ENCODE data around the gene GRK2. TPM values are rescaled to one million over a fixed set of nuclear protein-coding genes. Genes with fewer than 3 reads are reported as not detected.
"Not testable (repeated sequence)": the region's sequence is repeated elsewhere in the genome, so short reads cannot be mapped to it uniquely, and the experiment has no call there.

Gene GRK2
- 10 to 100 TPM; 62.4 to 74.2 TPM for polyA plus RNA-seq

DNA sequence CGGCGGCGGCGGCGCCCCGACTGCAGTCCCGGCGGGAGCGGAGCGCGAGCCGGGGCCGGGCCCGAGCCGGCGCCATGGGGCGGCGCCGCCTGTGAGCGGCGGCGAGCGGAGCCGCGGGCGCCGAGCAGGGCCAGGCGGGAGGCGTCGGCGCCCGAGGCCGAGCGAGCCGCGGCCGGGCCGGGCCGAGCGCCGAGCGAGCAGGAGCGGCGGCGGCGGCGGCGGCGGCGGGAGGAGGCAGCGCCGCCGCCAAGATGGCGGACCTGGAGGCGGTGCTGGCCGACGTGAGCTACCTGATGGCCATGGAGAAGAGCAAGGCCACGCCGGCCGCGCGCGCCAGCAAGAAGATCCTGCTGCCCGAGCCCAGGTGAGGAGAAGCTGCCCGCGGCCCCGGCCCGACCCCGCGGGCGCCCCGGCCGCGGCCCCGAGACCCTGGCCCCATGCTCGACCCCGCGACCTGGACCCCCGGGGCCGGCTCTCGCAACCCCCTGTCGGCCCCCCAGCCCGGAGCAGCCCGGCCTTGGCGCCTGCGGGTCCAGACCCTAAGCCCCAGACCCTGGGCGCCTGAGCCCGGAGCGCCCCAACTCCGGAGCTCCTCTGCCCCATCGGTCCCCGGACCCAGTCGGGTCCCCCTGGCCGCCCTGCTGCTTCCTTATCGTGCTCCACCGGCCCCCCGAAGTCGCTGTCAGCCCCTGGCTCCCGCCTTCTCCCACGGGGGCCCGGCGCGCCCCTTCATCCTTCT lies at the start of gene GRK2:
GRK2 (plus strand) TSS at position 25 of the 739 bp plus-strand sequence; CDS start at position 252, 227 bp downstream.
- Histone ChIP-seq H3K27ac (ENCODE audit: low read depth in 2 of 2, low read length in 1 of 2) (peak within 1 kb of the TSS; percentile 88 to 91), H3K9me3 (ENCODE audit: control insufficient read depth in 2 of 2, insufficient read depth in 1 of 2, low read depth in 1 of 2, low read length in 1 of 2) (no peaks in the 10 kb centered on the region), H3K4me3 (ENCODE audit: low read depth in 1 of 2, low read length in 2 of 2) (peak within 1 kb of the TSS; percentile 61 to 90), H3K36me3 (ENCODE audit: control insufficient read depth in 2 of 2, insufficient read depth in 2 of 2, low read length in 1 of 2) (peaks cover 0 to 21% of the 10 kb centered on the region in 2 donors), H3K27me3 (ENCODE audit: control insufficient read depth in 1 of 2, insufficient read depth in 2 of 2, low read length in 2 of 2) (no peaks in the 10 kb centered on the region), H3K4me1 (ENCODE audit: control insufficient read depth in 2 of 2, insufficient read depth in 2 of 2, low read length in 1 of 2) (peaks cover 23 to 57% of the 10 kb centered on the region in 2 donors)
- WGBS, 2 donors, result 0 to 1% methylated on average over 36 to 103 of the region's 103 CpGs

DNA sequence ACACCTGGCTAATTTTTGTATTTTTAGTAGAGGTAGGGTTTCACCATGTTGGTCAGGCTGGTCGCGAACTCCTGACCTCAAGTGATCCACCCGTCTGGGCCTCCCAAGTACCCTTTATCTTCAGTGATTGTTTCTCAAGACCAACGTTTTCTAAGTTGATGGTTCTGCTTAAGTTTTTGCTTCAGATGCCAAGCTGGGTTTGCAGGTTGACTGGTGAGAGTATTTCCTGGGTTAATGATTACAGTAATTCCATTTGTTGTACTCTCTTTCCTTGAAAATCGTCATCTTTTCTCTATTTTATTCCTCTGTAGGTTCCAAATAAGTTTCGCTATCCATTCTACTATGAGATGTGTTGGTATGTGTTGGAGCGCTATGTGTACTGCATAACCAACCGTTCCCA lies 38.5 kb upstream of the GRK2 start:
- no peaks in the 10 kb centered on the region for H3K4me1 ChIP-seq (ENCODE audit: control insufficient read depth in 2 of 2, insufficient read depth in 2 of 2, low read length in 1 of 2)
- peaks cover 13 to 20% of the 10 kb centered on the region in 2 donors for H3K36me3 ChIP-seq (ENCODE audit: control insufficient read depth in 2 of 2, insufficient read depth in 2 of 2, low read length in 1 of 2)
- 85 to 90% methylated on average over 8 of the region's 8 CpGs for WGBS, 2 donors
- no peak overlapping the region for H3K27ac ChIP-seq (ENCODE audit: low read depth in 2 of 2, low read length in 1 of 2)
- H3K4me3 ChIP-seq (ENCODE audit: low read depth in 1 of 2, low read length in 2 of 2), result no peak overlapping the region
- H3K9me3 ChIP-seq (ENCODE audit: control insufficient read depth in 2 of 2, insufficient read depth in 1 of 2, low read depth in 1 of 2, low read length in 1 of 2), result no peaks in the 10 kb centered on the region
- no peaks in the 10 kb centered on the region for H3K27me3 ChIP-seq (ENCODE audit: control insufficient read depth in 1 of 2, insufficient read depth in 2 of 2, low read length in 2 of 2)

DNA sequence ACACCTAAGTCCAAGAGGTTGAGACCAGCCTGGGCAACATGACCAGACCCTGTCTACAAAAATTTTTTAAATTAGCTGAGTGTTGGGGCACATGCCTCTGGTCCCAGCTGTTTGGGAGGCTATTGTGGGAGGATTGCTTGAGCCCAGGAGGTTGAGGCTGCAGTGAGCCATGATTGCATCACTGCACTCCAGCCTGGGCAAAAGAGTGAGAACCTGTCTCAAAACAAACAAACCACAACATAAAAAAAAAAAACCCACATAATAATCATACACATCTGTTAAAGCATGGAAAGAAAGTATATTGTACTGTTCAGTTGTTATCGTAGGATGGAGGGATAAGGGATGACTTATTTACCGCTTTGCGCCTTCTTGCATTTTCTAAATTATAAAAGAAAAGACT lies 35.9 kb upstream of the GRK2 start:
- no peaks in the 10 kb centered on the region for H3K4me1 ChIP-seq (ENCODE audit: control insufficient read depth in 2 of 2, insufficient read depth in 2 of 2, low read length in 1 of 2)
- peaks cover 13 to 21% of the 10 kb centered on the region in 2 donors for H3K36me3 ChIP-seq (ENCODE audit: control insufficient read depth in 2 of 2, insufficient read depth in 2 of 2, low read length in 1 of 2)
- H3K27me3 ChIP-seq (ENCODE audit: control insufficient read depth in 1 of 2, insufficient read depth in 2 of 2, low read length in 2 of 2), result no peaks in the 10 kb centered on the region
- no peak overlapping the region for H3K4me3 ChIP-seq (ENCODE audit: low read depth in 1 of 2, low read length in 2 of 2)
- H3K27ac ChIP-seq (ENCODE audit: low read depth in 2 of 2, low read length in 1 of 2), result no peak overlapping the region
- no peaks in the 10 kb centered on the region for H3K9me3 ChIP-seq (ENCODE audit: control insufficient read depth in 2 of 2, insufficient read depth in 1 of 2, low read depth in 1 of 2, low read length in 1 of 2)
- WGBS, 2 donors, result 90 to 96% methylated on average over 3 of the region's 3 CpGs

DNA sequence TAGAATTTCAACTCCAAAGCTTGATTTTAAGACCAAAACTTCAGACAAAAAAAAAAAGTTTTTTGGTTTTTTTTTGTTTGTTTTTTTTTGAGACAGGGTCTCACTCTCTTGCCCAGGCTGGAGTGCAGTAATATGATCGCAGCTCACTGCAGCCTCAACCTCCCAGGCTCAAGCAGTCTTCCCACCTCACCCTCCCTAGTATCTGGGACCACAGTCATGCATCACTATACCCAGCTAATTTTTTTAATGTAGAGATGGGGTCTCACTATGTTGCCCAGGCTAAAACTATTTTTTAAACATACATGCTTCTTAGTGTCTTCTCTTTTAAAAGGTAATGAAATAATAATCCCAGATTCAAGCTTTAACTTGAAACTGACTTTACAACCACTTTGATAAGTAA lies 35.4 kb upstream of the GRK2 start:
- Histone ChIP-seq H3K27me3 (ENCODE audit: control insufficient read depth in 1 of 2, insufficient read depth in 2 of 2, low read length in 2 of 2) (no peaks in the 10 kb centered on the region), H3K27ac (ENCODE audit: low read depth in 2 of 2, low read length in 1 of 2) (no peak overlapping the region), H3K9me3 (ENCODE audit: control insufficient read depth in 2 of 2, insufficient read depth in 1 of 2, low read depth in 1 of 2, low read length in 1 of 2) (no peaks in the 10 kb centered on the region), H3K36me3 (ENCODE audit: control insufficient read depth in 2 of 2, insufficient read depth in 2 of 2, low read length in 1 of 2) (peaks cover 13 to 19% of the 10 kb centered on the region in 2 donors), H3K4me3 (ENCODE audit: low read depth in 1 of 2, low read length in 2 of 2) (no peak overlapping the region), H3K4me1 (ENCODE audit: control insufficient read depth in 2 of 2, insufficient read depth in 2 of 2, low read length in 1 of 2) (no peaks in the 10 kb centered on the region)
- WGBS, 2 donors, result 91 to 95% methylated on average over 1 of the region's 1 CpG

DNA sequence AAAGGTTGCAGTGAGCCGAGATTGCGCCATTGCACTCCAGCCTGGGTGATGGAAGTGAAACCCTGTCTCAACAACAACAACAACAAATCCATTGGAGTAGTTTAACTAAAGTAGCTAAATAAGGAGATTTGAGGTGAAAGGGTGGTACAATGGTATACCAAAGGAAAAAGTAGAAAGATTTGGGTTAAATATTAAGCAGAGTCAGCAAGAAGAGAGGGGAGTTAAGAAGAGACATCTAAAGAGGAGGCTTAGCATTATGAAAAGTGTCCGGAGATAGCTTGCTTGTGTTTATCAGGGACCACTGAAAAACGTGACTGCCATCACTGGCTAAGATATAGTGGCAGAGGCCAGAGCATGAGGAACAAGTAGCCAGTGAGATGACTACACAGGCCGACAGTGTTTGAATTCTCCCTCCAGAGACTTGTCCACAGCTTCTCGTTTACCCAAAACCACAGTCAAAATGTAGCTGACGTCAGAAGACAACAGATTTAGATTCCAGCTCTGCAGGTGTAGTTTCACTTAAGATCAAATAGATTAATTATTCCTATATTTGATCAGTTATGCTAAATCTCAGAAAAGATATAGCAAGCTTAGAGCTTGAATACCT lies 32.6 kb upstream of the GRK2 start:
- 72 to 80% methylated on average over 7 of the region's 7 CpGs for WGBS, 2 donors
- Histone ChIP-seq H3K36me3 (ENCODE audit: control insufficient read depth in 2 of 2, insufficient read depth in 2 of 2, low read length in 1 of 2) (peaks cover 8 to 13% of the 10 kb centered on the region in 2 donors), H3K9me3 (ENCODE audit: control insufficient read depth in 2 of 2, insufficient read depth in 1 of 2, low read depth in 1 of 2, low read length in 1 of 2) (no peaks in the 10 kb centered on the region), H3K27ac (ENCODE audit: low read depth in 2 of 2, low read length in 1 of 2) (no peak overlapping the region), H3K4me1 (ENCODE audit: control insufficient read depth in 2 of 2, insufficient read depth in 2 of 2, low read length in 1 of 2) (peaks cover 0 to under 1% of the 10 kb centered on the region in 2 donors), H3K4me3 (ENCODE audit: low read depth in 1 of 2, low read length in 2 of 2) (no peak overlapping the region), H3K27me3 (ENCODE audit: control insufficient read depth in 1 of 2, insufficient read depth in 2 of 2, low read length in 2 of 2) (no peaks in the 10 kb centered on the region)

DNA sequence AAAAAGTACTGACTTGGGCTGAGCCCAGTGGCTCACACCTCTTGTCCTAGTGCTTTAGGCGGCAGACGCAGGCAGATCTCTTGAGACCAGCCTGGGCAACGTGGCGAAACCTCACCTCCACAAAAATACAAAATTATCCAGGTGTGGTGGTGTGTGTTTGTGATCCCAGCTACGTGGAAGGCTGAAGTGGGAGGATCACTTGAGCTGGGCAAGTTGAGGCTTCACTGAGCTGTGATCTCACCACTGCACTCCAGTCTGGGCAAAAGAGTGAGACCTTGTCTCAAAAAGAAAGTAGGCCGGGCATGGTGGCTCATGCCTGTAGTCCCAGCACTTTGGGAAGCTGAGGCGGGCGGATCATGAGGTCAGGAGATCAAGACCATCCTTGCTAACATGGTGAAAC lies 31.7 kb upstream of the GRK2 start:
- WGBS, 2 donors, result 65 to 87% methylated on average over 8 of the region's 8 CpGs
- Histone ChIP-seq H3K27ac (ENCODE audit: low read depth in 2 of 2, low read length in 1 of 2) (peak overlapping the region in 1 of 2 donors; percentile 8), H3K36me3 (ENCODE audit: control insufficient read depth in 2 of 2, insufficient read depth in 2 of 2, low read length in 1 of 2) (peaks cover 7 to 11% of the 10 kb centered on the region in 2 donors)
- not testable (repeated sequence) for H3K27me3 ChIP-seq (ENCODE audit: control insufficient read depth in 1 of 2, insufficient read depth in 2 of 2, low read length in 2 of 2); H3K4me1 ChIP-seq (ENCODE audit: control insufficient read depth in 2 of 2, insufficient read depth in 2 of 2, low read length in 1 of 2); H3K9me3 ChIP-seq (ENCODE audit: control insufficient read depth in 2 of 2, insufficient read depth in 1 of 2, low read depth in 1 of 2, low read length in 1 of 2); H3K4me3 ChIP-seq (ENCODE audit: low read depth in 1 of 2, low read length in 2 of 2)

DNA sequence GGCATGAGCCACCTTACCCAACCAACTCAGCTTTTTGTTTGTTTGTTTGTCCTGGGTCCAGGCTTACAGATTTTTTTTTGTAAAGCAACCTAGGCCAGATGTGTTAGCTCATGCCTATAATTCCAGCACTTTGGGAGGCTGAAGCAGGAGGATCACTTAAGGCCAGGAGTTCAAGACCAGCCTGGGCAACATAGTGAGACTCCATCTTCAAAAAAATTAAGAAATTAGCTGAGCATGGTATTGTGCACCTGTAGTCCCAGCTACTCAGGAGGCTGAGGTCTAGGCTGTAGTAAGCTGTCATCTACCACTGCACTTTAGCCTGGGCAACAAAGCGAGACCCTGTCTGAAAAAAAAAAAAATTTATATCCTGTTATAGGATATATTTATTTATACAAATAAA lies 28.7 kb upstream of the GRK2 start:
- Histone ChIP-seq H3K9me3 (ENCODE audit: control insufficient read depth in 2 of 2, insufficient read depth in 1 of 2, low read depth in 1 of 2, low read length in 1 of 2) (no peaks in the 10 kb centered on the region), H3K36me3 (ENCODE audit: control insufficient read depth in 2 of 2, insufficient read depth in 2 of 2, low read length in 1 of 2) (peaks cover 0 to 2% of the 10 kb centered on the region in 2 donors), H3K4me3 (ENCODE audit: low read depth in 1 of 2, low read length in 2 of 2) (no peak overlapping the region), H3K4me1 (ENCODE audit: control insufficient read depth in 2 of 2, insufficient read depth in 2 of 2, low read length in 1 of 2) (peaks cover 0 to 12% of the 10 kb centered on the region in 2 donors), H3K27ac (ENCODE audit: low read depth in 2 of 2, low read length in 1 of 2) (no peak overlapping the region), H3K27me3 (ENCODE audit: control insufficient read depth in 1 of 2, insufficient read depth in 2 of 2, low read length in 2 of 2) (no peaks in the 10 kb centered on the region)
- 97 to 100% methylated on average over 1 of the region's 1 CpG for WGBS, 2 donors

DNA sequence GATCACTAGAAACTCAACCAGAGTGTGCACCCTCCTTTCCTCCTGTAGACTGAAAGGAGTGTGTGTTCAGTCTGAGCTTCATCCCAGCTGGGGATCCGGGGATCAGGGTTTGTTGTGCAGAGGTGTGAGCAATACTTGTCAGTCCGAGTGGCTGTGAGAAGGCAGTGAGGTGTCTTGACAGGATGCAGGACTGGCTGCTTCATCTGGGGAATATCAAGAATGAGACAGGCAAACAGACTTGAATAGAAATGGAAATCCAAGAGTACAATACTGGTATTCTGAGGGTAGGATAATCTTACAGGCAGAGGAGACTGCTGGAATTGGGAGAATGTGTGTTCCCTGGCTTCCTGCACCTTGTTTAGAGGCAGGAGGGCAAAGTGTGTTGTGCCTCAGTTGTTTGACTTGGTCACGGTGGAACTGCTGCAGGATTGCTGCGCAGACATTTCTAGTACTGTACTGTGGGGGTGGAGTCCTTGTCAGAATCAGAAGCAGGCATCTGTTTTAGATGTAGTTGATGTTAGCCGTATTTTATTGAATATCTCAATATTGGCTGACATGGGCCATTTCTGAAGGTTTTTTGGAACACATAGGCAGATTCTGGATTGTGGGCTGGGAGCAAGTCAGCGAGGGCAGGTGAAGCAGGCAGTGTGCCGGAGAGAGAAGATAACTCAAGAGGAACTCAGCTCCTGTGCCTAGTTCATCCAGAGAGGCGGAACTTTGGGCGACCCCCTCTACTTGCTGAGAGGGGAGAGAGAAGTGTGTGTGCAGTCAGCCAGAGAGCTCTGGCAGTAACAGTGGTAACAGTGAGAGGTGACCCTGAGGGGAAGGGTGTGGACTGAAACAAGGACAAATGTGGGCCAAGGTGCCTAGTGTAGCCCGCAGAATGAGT lies 27.1 kb upstream of the GRK2 start:
- no peaks in the 10 kb centered on the region for H3K9me3 ChIP-seq (ENCODE audit: control insufficient read depth in 2 of 2, insufficient read depth in 1 of 2, low read depth in 1 of 2, low read length in 1 of 2)
- H3K4me3 ChIP-seq (ENCODE audit: low read depth in 1 of 2, low read length in 2 of 2), result peak overlapping the region in 1 of 2 donors; percentile 27
- peaks cover 0 to 2% of the 10 kb centered on the region in 2 donors for H3K36me3 ChIP-seq (ENCODE audit: control insufficient read depth in 2 of 2, insufficient read depth in 2 of 2, low read length in 1 of 2)
- H3K27me3 ChIP-seq (ENCODE audit: control insufficient read depth in 1 of 2, insufficient read depth in 2 of 2, low read length in 2 of 2), result no peaks in the 10 kb centered on the region
- peaks cover 0 to 15% of the 10 kb centered on the region in 2 donors for H3K4me1 ChIP-seq (ENCODE audit: control insufficient read depth in 2 of 2, insufficient read depth in 2 of 2, low read length in 1 of 2)
- peak overlapping the region; percentile 94 to 98 for H3K27ac ChIP-seq (ENCODE audit: low read depth in 2 of 2, low read length in 1 of 2)
- 7 to 12% methylated on average over 10 of the region's 10 CpGs for WGBS, 2 donors

DNA sequence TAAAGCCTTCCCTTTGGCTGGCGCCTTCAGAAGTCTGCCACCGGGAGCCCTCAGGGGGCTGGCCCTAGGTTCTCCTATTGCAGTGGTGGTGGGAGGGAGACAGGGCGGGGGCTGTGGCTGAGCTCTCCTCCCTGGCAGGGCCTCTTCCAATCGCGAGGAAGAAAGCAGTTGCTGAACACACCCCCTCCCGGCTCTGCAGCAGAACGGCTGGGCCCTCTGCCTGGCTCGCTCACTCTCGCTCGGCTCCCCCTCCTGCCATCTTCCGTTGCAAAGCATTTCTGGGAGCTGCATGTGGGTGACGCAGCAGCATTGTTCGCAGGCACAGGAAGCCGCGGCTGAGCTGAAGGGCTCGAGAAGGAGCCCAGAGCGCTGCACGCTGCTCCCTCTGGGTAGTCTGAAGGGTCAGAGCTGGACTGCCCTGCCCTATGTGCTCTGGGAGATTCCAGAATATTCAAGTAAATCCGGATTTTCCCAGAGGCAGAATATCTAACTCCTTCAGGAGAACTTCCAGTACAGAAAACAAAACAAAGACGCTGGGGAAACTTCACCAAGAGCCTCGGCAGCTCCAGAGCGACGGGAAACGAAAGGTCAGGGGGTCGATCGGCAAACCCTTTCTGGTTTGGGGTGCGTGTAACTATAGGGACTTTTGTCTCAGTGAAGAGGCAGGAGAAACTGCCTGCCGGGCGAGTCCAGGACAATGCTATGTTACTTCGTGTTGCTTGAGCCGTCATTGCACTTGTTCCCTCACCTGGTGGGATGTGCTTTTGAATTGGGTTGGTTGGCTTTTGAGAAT lies 26.3 kb upstream of the GRK2 start:
- H3K4me1 ChIP-seq (ENCODE audit: control insufficient read depth in 2 of 2, insufficient read depth in 2 of 2, low read length in 1 of 2), result peaks cover 0 to 15% of the 10 kb centered on the region in 2 donors
- peaks cover under 1 to 3% of the 10 kb centered on the region in 2 donors for H3K36me3 ChIP-seq (ENCODE audit: control insufficient read depth in 2 of 2, insufficient read depth in 2 of 2, low read length in 1 of 2)
- no peaks in the 10 kb centered on the region for H3K27me3 ChIP-seq (ENCODE audit: control insufficient read depth in 1 of 2, insufficient read depth in 2 of 2, low read length in 2 of 2)

More for the DNA sequence above, 26.3 kb upstream of the GRK2 start:
- Histone ChIP-seq H3K27ac (ENCODE audit: low read depth in 2 of 2, low read length in 1 of 2) (peak overlapping the region; percentile 94 to 98), H3K9me3 (ENCODE audit: control insufficient read depth in 2 of 2, insufficient read depth in 1 of 2, low read depth in 1 of 2, low read length in 1 of 2) (no peaks in the 10 kb centered on the region), H3K4me3 (ENCODE audit: low read depth in 1 of 2, low read length in 2 of 2) (peak overlapping the region; percentile 49 to 56)
- 0% methylated on average over 31 of the region's 31 CpGs for WGBS, 2 donors

Measured in esophagus (tissue), 2 donors.